ENCODE measurements around the gene HECTD4. TPM values are rescaled to one million over a fixed set of nuclear protein-coding genes. Genes with fewer than 3 reads are reported as not detected.
A peak's percentile ranks its signal among the peaks of the same experiment; 100 is the strongest.

The HECTD4 gene
- total and polyA plus RNA-seq, 2 experiments from 2014 or later, result 25.7 to 36.9 TPM

DNA sequence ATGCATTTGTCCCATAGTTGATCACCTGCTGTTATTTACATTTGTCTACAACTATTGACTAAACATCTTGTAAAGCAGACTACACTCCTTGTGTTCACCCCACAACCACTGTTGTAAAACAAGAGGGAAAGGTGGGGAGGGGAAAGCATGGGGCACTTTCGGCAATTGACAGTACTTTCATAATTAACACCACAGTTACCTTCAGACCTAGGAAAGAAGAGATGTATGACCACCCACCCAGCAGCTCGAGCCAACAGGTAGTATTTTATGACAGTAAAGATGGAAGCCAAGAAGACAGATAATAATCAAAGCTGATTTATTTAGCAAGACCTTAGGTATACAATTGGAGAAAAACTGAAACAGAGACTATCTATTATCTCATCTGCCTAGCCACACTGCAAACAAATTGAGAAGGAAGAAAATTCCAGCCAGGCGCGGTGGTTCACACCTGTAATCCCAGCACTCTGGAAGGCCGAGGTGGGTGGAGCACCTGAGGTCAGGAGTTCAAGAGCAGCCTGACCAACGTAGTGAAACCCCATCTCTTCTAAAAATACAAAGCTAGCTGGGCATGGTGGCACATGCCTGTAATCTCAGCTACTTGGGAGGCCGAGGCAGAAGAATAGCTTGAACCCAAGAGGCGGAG is 11.2 kb downstream of the HECTD4 start:
- ATAC-seq (no peak), DNase-seq (ENCODE audit: low spot score) (no peak)
- Histone ChIP-seq H3K4me1 (ENCODE audit: insufficient read depth) (peaks cover 14% of the 10 kb centered on the region), H3K4me2 (no peak overlapping the region), H3K4me3 (no peak overlapping the region), H2AFZ (no peak overlapping the region), H3K36me3 (ENCODE audit: insufficient read depth) (no peaks in the 10 kb centered on the region), H3K79me2 (replicated peaks; ENCODE audit: insufficient read depth) (peaks cover 99% of the 10 kb centered on the region), H3F3A (replicated peaks; ENCODE audit: low read depth) (no peaks in the 10 kb centered on the region), H3K27me3 (ENCODE audit: insufficient read depth) (no peaks in the 10 kb centered on the region), H4K20me1 (replicated peaks; ENCODE audit: insufficient read depth) (peaks cover 8% of the 10 kb centered on the region; the same call in 1 of the 2 replicates), H3K27ac (ENCODE audit: low read depth) (peak overlapping the region; percentile 40; the same call in 1 of the 2 replicates), H3K9me2 (ENCODE audit: insufficient read depth) (no peaks in the 10 kb centered on the region)
- Mint-ChIP-seq H3K9me3 (no peaks in the 10 kb centered on the region), H3K36me3 (ENCODE audit: low read depth) (no peaks in the 10 kb centered on the region), H3K4me3 (no peak overlapping the region), H3K27ac (no peak overlapping the region), H3K4me1 (peaks cover 10% of the 10 kb centered on the region; the same call in 2 of the 3 replicates), H3K27me3 (ENCODE audit: insufficient read depth, low read depth, poor library complexity) (peaks cover 2% of the 10 kb centered on the region)
- TF ChIP-seq ZNF331 (CRISPR knock-in tag; IDR thresholded peaks at IDR 0.05; ENCODE audit: low read depth), result no peak

DNA sequence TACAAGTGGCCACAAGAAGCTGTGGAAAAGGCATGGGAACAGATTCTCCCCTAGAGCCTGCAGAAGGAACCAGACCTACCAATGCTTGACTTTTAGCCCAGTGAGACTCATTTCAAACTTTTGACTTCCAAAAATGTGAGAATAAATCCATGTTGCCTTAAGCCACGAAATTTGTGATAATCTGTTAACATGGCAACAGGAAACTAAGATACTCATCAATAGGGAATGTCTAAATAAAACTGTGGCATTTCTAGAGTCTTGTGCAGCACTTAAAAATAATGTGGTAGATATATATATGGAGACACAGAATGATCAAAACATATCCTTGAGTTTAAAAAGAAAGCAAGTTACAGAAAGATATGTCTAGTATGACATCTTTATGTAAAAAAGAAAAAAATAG is 12.0 kb downstream of the HECTD4 start:
- H2AFZ ChIP-seq, result no peak overlapping the region
- Mint-ChIP-seq H3K4me1 (peaks cover 10% of the 10 kb centered on the region; the same call in 2 of the 3 replicates), H3K9me3 (no peaks in the 10 kb centered on the region), H3K27ac (no peak overlapping the region), H3K27me3 (ENCODE audit: insufficient read depth, low read depth, poor library complexity) (peaks cover 2% of the 10 kb centered on the region), H3K4me3 (no peak overlapping the region), H3K36me3 (ENCODE audit: low read depth) (no peaks in the 10 kb centered on the region)
- H3F3A ChIP-seq (replicated peaks; ENCODE audit: low read depth), result no peaks in the 10 kb centered on the region
- H3K36me3 ChIP-seq (ENCODE audit: insufficient read depth), result no peaks in the 10 kb centered on the region
- H3K9me2 ChIP-seq (ENCODE audit: insufficient read depth), result no peaks in the 10 kb centered on the region
- H3K79me2 ChIP-seq (replicated peaks; ENCODE audit: insufficient read depth), result peaks cover 99% of the 10 kb centered on the region
- peaks cover 5% of the 10 kb centered on the region; the same call in 1 of the 2 replicates for H4K20me1 ChIP-seq (replicated peaks; ENCODE audit: insufficient read depth)
- H3K4me2 ChIP-seq, result no peak overlapping the region
- ATAC-seq, result no peak; the same call in 2 of the 3 replicates
- H3K4me3 ChIP-seq, result no peak overlapping the region
- no peak for DNase-seq (ENCODE audit: low spot score)
- no peak overlapping the region for H3K27ac ChIP-seq (ENCODE audit: low read depth)
- peaks cover 14% of the 10 kb centered on the region for H3K4me1 ChIP-seq (ENCODE audit: insufficient read depth)
- no peaks in the 10 kb centered on the region for H3K27me3 ChIP-seq (ENCODE audit: insufficient read depth)
- no peak for TF ChIP-seq NANOG (IDR thresholded peaks at IDR 0.05; ENCODE audit: borderline replicate concordance)
- TF ChIP-seq EZH2 (IDR thresholded peaks at IDR 0.05; ENCODE audit: low read depth, unreplicated experiment), result no peak
- TF ChIP-seq CREB1 (CRISPR knock-in tag; IDR thresholded peaks at IDR 0.05; ENCODE audit: low read depth), result no peak
- TF ChIP-seq ZNF331 (CRISPR knock-in tag; IDR thresholded peaks at IDR 0.05; ENCODE audit: low read depth), result no peak
- no peak for TF ChIP-seq STAT1 (IDR thresholded peaks at IDR 0.05; ENCODE audit: unreplicated experiment)
- no peak for TF ChIP-seq POLR2AphosphoS5 (IDR thresholded peaks at IDR 0.05; ENCODE audit: low read depth)
- TF ChIP-seq, protein P1, sequence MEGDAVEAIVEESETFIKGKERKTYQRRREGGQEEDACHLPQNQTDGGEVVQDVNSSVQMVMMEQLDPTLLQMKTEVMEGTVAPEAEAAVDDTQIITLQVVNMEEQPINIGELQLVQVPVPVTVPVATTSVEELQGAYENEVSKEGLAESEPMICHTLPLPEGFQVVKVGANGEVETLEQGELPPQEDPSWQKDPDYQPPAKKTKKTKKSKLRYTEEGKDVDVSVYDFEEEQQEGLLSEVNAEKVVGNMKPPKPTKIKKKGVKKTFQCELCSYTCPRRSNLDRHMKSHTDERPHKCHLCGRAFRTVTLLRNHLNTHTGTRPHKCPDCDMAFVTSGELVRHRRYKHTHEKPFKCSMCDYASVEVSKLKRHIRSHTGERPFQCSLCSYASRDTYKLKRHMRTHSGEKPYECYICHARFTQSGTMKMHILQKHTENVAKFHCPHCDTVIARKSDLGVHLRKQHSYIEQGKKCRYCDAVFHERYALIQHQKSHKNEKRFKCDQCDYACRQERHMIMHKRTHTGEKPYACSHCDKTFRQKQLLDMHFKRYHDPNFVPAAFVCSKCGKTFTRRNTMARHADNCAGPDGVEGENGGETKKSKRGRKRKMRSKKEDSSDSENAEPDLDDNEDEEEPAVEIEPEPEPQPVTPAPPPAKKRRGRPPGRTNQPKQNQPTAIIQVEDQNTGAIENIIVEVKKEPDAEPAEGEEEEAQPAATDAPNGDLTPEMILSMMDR (conservative IDR thresholded peaks at IDR 0.05; ENCODE audit: low read depth in 2 of 2), result no peak
- no peak for TF ChIP-seq JUNB (IDR thresholded peaks at IDR 0.05; ENCODE audit: unreplicated experiment)
- no peak for TF ChIP-seq EZH2phosphoT487 (IDR thresholded peaks at IDR 0.05; ENCODE audit: unreplicated experiment)
- TF ChIP-seq, protein P2, sequence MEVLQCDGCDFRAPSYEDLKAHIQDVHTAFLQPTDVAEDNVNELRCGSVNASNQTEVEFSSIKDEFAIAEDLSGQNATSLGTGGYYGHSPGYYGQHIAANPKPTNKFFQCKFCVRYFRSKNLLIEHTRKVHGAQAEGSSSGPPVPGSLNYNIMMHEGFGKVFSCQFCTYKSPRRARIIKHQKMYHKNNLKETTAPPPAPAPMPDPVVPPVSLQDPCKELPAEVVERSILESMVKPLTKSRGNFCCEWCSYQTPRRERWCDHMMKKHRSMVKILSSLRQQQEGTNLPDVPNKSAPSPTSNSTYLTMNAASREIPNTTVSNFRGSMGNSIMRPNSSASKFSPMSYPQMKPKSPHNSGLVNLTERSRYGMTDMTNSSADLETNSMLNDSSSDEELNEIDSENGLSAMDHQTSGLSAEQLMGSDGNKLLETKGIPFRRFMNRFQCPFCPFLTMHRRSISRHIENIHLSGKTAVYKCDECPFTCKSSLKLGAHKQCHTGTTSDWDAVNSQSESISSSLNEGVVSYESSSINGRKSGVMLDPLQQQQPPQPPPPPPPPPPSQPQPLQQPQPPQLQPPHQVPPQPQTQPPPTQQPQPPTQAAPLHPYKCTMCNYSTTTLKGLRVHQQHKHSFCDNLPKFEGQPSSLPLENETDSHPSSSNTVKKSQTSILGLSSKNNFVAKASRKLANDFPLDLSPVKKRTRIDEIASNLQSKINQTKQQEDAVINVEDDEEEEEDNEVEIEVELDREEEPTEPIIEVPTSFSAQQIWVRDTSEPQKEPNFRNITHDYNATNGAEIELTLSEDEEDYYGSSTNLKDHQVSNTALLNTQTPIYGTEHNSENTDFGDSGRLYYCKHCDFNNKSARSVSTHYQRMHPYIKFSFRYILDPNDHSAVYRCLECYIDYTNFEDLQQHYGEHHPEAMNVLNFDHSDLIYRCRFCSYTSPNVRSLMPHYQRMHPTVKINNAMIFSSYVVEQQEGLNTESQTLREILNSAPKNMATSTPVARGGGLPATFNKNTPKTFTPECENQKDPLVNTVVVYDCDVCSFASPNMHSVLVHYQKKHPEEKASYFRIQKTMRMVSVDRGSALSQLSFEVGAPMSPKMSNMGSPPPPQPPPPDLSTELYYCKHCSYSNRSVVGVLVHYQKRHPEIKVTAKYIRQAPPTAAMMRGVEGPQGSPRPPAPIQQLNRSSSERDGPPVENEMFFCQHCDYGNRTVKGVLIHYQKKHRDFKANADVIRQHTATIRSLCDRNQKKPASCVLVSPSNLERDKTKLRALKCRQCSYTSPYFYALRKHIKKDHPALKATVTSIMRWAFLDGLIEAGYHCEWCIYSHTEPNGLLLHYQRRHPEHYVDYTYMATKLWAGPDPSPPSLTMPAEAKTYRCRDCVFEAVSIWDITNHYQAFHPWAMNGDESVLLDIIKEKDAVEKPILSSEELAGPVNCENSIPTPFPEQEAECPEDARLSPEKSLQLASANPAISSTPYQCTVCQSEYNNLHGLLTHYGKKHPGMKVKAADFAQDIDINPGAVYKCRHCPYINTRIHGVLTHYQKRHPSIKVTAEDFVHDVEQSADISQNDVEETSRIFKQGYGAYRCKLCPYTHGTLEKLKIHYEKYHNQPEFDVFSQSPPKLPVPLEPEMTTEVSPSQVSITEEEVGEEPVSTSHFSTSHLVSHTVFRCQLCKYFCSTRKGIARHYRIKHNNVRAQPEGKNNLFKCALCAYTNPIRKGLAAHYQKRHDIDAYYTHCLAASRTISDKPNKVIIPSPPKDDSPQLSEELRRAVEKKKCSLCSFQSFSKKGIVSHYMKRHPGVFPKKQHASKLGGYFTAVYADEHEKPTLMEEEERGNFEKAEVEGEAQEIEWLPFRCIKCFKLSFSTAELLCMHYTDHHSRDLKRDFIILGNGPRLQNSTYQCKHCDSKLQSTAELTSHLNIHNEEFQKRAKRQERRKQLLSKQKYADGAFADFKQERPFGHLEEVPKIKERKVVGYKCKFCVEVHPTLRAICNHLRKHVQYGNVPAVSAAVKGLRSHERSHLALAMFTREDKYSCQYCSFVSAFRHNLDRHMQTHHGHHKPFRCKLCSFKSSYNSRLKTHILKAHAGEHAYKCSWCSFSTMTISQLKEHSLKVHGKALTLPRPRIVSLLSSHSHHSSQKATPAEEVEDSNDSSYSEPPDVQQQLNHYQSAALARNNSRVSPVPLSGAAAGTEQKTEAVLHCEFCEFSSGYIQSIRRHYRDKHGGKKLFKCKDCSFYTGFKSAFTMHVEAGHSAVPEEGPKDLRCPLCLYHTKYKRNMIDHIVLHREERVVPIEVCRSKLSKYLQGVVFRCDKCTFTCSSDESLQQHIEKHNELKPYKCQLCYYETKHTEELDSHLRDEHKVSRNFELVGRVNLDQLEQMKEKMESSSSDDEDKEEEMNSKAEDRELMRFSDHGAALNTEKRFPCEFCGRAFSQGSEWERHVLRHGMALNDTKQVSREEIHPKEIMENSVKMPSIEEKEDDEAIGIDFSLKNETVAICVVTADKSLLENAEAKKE (CRISPR knock-in tag; IDR thresholded peaks at IDR 0.05), result no peak
- TF ChIP-seq, protein P3, sequence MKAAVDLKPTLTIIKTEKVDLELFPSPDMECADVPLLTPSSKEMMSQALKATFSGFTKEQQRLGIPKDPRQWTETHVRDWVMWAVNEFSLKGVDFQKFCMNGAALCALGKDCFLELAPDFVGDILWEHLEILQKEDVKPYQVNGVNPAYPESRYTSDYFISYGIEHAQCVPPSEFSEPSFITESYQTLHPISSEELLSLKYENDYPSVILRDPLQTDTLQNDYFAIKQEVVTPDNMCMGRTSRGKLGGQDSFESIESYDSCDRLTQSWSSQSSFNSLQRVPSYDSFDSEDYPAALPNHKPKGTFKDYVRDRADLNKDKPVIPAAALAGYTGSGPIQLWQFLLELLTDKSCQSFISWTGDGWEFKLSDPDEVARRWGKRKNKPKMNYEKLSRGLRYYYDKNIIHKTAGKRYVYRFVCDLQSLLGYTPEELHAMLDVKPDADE (IDR thresholded peaks at IDR 0.05), result no peak
- TF ChIP-seq ZNF114 (CRISPR knock-in tag; IDR thresholded peaks at IDR 0.05), result no peak

All from GM23338 (cell line).